ELF-1 (cell line): Measurements from ENCODE around the gene SLC16A11.
"Not testable (repeated sequence)": the region's sequence is repeated elsewhere in the genome, so short reads cannot be mapped to it uniquely, and the experiment has no call there.

Experiments
- DNase-seq: peaks from one replicate; pipeline ENCODE4 v3.0.0-alpha.2; 2016; ENCODE audit warnings: low read depth, low spot score

SLC16A11 gene

GRCh38 chr17:7010523-7010922, 33.4 kb downstream of the SLC16A11 start:
- no peak for DNase-seq

- no peak for DNase-seq
Measured at GRCh38 chr17:7007143-7007542, 36.7 kb downstream of the SLC16A11 start.

DNA sequence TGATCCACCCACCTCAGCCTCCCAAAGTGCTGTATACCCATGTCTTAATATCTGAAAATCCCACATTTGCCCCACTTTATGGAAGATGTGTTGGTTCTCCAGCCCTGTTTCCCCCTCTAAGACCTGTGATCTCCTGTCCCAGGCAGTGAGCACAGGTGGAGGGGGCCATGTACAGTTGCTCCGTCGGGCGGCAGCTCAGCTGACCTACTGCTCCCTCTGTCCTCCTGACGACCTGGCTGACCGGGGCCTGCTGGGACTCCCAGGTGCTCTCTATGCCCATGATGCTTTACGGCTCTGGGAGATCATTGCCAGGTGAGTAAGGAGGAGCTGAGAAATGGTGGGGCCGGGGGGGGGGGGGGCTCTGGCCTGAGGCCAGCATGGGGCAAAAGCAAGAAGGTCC, 38.2 kb downstream of the SLC16A11 start:
- DNase-seq: no peak

GRCh38 chr17:7004398-7005253, 39.3 kb downstream of the SLC16A11 start:
- peak; percentile 58 for DNase-seq

DNA sequence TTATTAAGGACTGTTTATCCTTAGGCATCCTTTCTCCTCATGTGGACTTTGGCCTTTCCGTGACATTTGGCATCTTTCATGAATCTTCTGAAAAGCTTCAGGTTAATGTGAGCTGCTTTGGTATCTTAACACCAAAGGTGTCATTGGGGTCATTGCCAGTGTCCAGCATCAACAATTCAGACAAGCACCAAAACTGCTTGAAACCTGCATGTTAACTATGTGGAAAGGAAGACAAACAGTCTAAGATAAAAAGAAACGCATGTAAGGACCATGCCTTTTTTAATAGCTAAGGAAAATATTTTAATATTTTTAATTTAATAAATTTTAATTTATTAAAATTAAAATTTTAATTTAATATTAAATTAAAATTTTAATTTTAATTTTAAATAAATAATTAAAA, 40.1 kb downstream of the SLC16A11 start:
- DNase-seq: no peak

DNA sequence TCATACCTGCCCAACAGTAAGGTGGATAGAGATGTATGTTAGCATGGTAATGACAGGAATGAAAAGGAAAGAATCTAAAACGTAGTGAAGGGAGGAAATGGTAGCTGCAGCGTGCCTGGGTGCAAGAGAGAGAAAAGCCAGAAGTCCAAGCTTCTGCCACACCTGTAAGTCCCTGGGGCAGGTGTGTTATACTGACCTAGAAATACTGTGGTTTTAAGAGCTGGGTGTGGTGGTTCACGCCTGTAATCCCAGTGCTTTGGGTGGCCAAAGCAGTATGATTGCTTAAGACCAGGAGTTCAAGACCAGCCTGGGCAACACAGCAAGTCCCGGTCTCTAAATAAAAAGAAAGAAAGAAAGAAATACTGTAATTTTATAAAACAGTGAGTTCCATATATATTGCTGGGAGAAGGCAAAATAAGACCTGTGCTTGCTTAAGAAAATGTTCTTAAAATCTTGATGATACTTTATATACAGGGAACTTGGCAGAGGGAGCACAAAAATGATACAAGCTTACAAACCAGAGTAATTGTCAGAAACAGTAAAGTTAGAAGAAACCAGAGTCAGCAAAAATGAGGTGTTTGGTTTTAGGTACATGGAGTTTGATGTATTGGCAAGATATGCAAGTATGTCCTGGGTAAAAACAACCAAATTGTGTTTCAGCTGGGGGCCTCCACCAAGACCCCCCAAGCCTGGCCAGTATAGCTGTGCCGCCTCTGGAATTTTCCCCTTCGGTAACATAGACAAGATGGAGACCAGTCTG, 41.4 kb downstream of the SLC16A11 start:
- DNase-seq: no peak

GRCh38 chr17:7001318-7001961, 42.5 kb downstream of the SLC16A11 start:
- peak; percentile 66 for DNase-seq

- no peak for DNase-seq
Measured at GRCh38 chr17:6998855-6999508, 44.9 kb downstream of the SLC16A11 start.

- no peak for DNase-seq
Measured at GRCh38 chr17:6997171-6997570, 46.7 kb downstream of the SLC16A11 start.

DNA sequence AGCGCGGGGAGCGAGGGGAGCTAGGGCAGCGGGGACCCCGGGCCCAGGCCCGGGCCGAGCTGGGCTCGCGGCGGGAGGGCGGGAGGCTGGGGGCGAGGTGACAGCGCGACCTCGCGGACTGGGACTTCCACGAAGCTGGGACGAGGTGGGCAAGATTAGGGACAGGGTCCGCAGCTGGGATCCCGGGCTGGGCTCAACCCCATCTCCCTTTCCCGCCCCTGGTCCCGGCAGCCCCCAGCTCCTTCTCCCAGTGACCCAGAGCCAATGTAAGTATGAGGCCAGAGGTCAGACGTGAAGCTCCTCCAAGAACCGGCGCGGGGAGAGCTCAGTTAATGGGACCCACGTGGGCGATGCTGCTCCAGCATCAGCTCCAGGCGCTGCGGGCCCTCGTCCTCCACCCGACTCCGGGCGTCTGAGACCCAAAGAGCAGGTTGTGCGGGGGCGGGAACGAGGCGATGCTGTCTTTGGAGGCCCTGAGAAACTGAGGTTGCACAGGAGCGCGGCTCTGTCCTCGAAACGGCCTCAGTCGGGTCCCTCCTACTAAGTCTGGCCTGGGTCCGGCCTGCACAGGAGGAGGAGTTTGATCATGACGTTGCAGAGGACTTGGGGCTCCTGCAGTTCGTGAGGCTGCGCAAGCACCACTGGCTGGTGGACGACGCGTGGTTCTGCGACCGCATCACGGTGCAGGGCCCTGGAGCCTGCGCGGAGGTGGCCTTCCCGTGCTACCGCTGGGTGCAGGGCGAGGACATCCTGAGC, 47.5 kb downstream of the SLC16A11 start:
- peak; percentile 39 for DNase-seq

- peak; percentile 67 for DNase-seq
Measured at GRCh38 chr17:6995500-6996255, 48.2 kb downstream of the SLC16A11 start, which contains the start of gene ALOX12. Gene ALOX12 (plus strand): TSS chr17:6996049. CDS start chr17:6996118, 69 bp downstream.

GRCh38 chr17:6994666-6995256, 49.1 kb downstream of the SLC16A11 start:
- DNase-seq: no peak

DNA sequence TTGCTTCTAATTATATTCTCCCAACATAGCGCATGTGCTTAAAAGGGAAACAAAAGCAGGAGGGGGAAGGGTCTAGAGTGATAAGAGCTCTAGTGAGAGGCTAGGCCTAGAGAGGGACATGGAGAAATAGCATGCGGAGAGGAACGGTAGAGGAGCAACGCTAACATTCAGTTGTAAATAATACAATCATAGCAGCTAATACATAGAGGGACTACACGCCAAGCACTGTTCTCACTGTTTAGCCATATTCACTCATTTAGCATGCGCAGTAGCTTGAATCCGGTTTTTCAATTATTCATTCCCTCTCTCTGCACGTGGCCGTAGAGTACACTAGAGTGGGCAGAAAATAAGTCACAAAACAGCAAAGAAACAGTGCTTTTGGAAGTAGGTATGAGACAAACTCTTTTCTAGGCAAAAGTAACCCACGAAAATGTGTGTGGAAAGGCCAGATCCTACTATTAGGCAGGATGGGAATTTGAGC, 49.7 kb downstream of the SLC16A11 start:
- DNase-seq: no peak

GRCh38 chr17:6993613-6994056, 50.3 kb downstream of the SLC16A11 start:
- not testable (repeated sequence) for DNase-seq
